ENCODE results near the gene BAD. TPM values are rescaled to one million over a fixed set of nuclear protein-coding genes. Genes with fewer than 3 reads are reported as not detected.

BAD gene
- total and polyA plus RNA-seq, 4 experiments from 2014 or later: 23.1 to 70.1 (median 37.2) TPM

DNA sequence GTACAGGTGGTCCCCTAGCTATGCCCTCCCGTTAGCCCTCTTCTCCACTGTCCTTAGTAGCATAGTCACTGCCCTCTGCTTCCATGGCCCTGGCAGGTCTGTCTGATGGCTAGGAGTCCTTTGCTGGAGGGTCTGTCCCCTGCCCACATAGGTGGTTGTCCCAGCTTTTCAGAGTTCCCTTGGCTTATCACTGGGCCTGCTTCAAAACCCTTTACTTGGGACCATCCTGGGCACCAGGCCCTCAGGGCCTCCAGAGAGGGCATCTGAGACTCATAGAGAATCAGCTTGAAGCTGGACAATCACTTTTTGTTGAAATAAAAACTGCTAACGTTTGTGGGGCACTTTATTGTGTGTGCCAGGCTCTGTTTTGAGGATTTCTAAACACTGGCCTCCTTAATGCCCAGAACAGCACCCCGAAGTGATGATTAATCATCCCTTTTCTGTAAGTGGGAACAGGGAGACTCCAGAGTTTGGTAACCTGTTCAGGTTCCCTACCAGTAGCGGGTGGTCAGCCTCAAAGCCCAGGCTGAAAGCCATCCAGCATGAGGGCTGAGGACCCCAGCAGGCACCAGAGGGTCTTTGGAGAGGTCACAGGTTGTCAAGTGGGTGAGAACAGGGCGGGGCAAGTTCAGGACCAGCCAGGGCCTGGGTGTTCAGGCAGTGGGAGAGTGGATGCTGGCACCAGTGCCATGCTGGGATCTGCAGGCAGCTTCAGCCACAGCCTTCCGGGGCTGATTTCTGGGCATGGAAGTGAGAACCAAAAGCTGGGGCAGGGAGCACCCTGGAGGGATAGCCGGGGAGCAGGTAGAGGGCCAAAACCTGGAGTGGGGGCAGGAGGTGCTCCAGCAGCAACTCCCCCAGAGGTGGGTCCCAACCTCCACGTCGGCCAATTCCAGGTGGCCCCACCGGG, 6.1 kb upstream of the BAD start:
- DNase-seq: peak in 1 of 5 donors; percentile 32
- Mint-ChIP-seq H3K4me1 (peaks cover 6 to 22% (median 13%) of the 10 kb centered on the region in 4 donors), H3K27me3 (peaks cover 22 to 28% of the 10 kb centered on the region in 2 donors), H3K27ac (peak overlapping the region in 2 of 7 donors; percentile 15 to 35), H3K4me3 (peak overlapping the region; percentile 43 to 80 (median 72)), H3K9me3 (no peaks in the 10 kb centered on the region), H3K36me3 (no peaks in the 10 kb centered on the region)
- no peak overlapping the region for H3K27ac ChIP-seq (ENCODE audit: low read depth, low read length)
- peaks cover 32% of the 10 kb centered on the region for H3K27me3 ChIP-seq (ENCODE audit: insufficient read depth, low read length)
- no peaks in the 10 kb centered on the region for H3K9me3 ChIP-seq (ENCODE audit: control insufficient read depth in 1 of 2, low read length in 2 of 2)
- intact Hi-C loops (cut with micrococcal nuclease): no loop called here
- peaks cover 19% of the 10 kb centered on the region for H3K4me1 ChIP-seq (ENCODE audit: insufficient read depth, low read length)
- POLR2A ChIA-PET (ENCODE audit: partially characterized antibody): interaction anchor here (1.4 to 8.6 kb wide), 2 partner anchors 13 to 84 kb away, joined by 3 to 81 read pairs; partner anchors contain the start of genes CATSPERZ, ESRRA and FERMT3
- CTCF ChIA-PET (ENCODE audit: partially characterized antibody): interaction anchor here (0.7 to 2.6 kb wide), 3 partner anchors 10 to 86 kb away, joined by 3 to 12 read pairs (median 10); partner anchors contain the start of gene CATSPERZ
- no peaks in the 10 kb centered on the region for H3K36me3 ChIP-seq (ENCODE audit: insufficient read depth, low read length)
- no peak overlapping the region for H3K4me3 ChIP-seq (ENCODE audit: low read length in 2 of 2)

DNA sequence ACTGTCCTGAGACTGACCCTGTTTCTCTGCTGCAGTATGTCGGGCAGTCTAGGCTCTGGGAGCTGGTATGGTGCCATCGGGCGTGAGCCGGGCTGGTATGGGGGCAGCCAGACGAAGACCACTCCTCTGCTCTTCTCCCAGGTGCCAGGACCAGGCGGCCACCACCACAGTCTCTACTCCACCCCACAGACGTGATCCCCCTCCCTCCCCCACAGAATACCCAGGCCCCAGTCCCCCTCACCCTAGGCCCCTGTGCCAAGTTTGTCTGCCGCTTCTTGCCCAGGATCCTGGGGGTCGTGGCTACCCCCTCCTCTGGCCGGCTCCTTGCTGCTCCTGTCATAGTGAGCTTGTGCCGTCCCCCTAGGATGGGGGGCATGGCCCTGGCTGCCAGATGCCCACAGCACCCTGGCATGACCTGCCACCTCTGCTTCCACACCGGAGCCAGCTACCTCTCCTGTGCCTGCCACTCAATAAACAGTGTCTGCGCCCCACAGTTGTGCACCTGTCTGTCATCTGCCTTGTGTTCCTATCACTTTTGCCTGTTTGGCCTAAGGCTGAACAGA, 4.6 kb upstream of the BAD start:
- no peaks in the 10 kb centered on the region for H3K9me3 ChIP-seq (ENCODE audit: control insufficient read depth in 1 of 2, low read length in 2 of 2)
- H3K4me3 ChIP-seq (ENCODE audit: low read length in 2 of 2): no peak overlapping the region
- peaks cover 20% of the 10 kb centered on the region for H3K27me3 ChIP-seq (ENCODE audit: insufficient read depth, low read length)
- CTCF ChIA-PET (ENCODE audit: partially characterized antibody): interaction anchor here (1.6 to 2.6 kb wide), 3 partner anchors 12 to 84 kb away, joined by 3 to 12 read pairs (median 10); partner anchors contain the start of gene CATSPERZ
- H3K27me3 Mint-ChIP-seq: peaks cover 16% of the 10 kb centered on the region in 2 donors
- peaks cover 0 to 4% of the 10 kb centered on the region in 2 donors for H3K36me3 Mint-ChIP-seq
- peak overlapping the region in 2 of 7 donors; percentile 21 to 36 for H3K27ac Mint-ChIP-seq
- intact Hi-C loops (cut with micrococcal nuclease): no loop called here
- POLR2A ChIA-PET (ENCODE audit: partially characterized antibody): interaction anchor here (0.9 to 8.6 kb wide), 3 partner anchors 14 to 42 kb away, joined by 3 to 81 read pairs (median 3); partner anchors contain the start of genes CATSPERZ, ESRRA and PPP1R14B
- no peaks in the 10 kb centered on the region for H3K9me3 Mint-ChIP-seq
- DNase-seq: no peak
- H3K4me1 Mint-ChIP-seq: peaks cover 6 to 36% (median 15%) of the 10 kb centered on the region in 4 donors
- no peaks in the 10 kb centered on the region for H3K36me3 ChIP-seq (ENCODE audit: insufficient read depth, low read length)
- peak overlapping the region in 2 of 8 donors; percentile 42 to 49 for H3K4me3 Mint-ChIP-seq
- no peak overlapping the region for H3K27ac ChIP-seq (ENCODE audit: low read depth, low read length)
- peaks cover 22% of the 10 kb centered on the region for H3K4me1 ChIP-seq (ENCODE audit: insufficient read depth, low read length)

- no peaks in the 10 kb centered on the region for H3K9me3 Mint-ChIP-seq
- H3K27me3 ChIP-seq (ENCODE audit: insufficient read depth, low read length): peaks cover 17% of the 10 kb centered on the region
- H3K9me3 ChIP-seq (ENCODE audit: control insufficient read depth in 1 of 2, low read length in 2 of 2): no peaks in the 10 kb centered on the region
- no peak overlapping the region for H3K27ac Mint-ChIP-seq
- no peak overlapping the region for H3K4me3 ChIP-seq (ENCODE audit: low read length in 2 of 2)
- DNase-seq: no peak
- H3K4me1 Mint-ChIP-seq: peaks cover 9 to 43% (median 19%) of the 10 kb centered on the region in 4 donors
- CTCF ChIA-PET (ENCODE audit: partially characterized antibody): interaction anchor here (1.6 to 2.6 kb wide), 2 partner anchors 20 to 83 kb away, joined by 3 to 10 read pairs; no protein-coding TSS in a partner anchor
- H3K4me1 ChIP-seq (ENCODE audit: insufficient read depth, low read length): peaks cover 29% of the 10 kb centered on the region
- POLR2A ChIA-PET (ENCODE audit: partially characterized antibody): interaction anchor here (0.9 to 8.6 kb wide), 2 partner anchors 15 to 19 kb away, joined by 3 to 81 read pairs; partner anchors contain the start of genes CATSPERZ and ESRRA
- peak overlapping the region in 2 of 8 donors; percentile 25 to 29 for H3K4me3 Mint-ChIP-seq
- no peak overlapping the region for H3K27ac ChIP-seq (ENCODE audit: low read depth, low read length)
- no peaks in the 10 kb centered on the region for H3K36me3 ChIP-seq (ENCODE audit: insufficient read depth, low read length)
- peaks cover 0 to 4% of the 10 kb centered on the region in 2 donors for H3K36me3 Mint-ChIP-seq
- intact Hi-C loops (cut with micrococcal nuclease): no loop called here
- peaks cover 11 to 14% of the 10 kb centered on the region in 2 donors for H3K27me3 Mint-ChIP-seq
These were observed 3.9 kb upstream of the BAD start for GRCh38 chr11:64288353-64288750.

- Mint-ChIP-seq H3K27me3 (peaks cover 6 to 9% of the 10 kb centered on the region in 2 donors), H3K36me3 (peaks cover 0 to 4% of the 10 kb centered on the region in 2 donors), H3K4me1 (peaks cover 11 to 49% (median 23%) of the 10 kb centered on the region in 4 donors), H3K9me3 (no peaks in the 10 kb centered on the region), H3K4me3 (peak overlapping the region in 2 of 8 donors; percentile 44 to 59), H3K27ac (peak overlapping the region in 1 of 7 donors; percentile 44)
- CTCF ChIA-PET (ENCODE audit: partially characterized antibody): interaction anchor here (1.7 to 7.3 kb wide), 3 partner anchors 14 to 82 kb away, joined by 7 to 47 read pairs (median 34); partner anchors contain the start of genes CATSPERZ and FERMT3
- DNase-seq: no peak
- Histone ChIP-seq H3K4me3 (ENCODE audit: low read length in 2 of 2) (no peak overlapping the region), H3K27ac (ENCODE audit: low read depth, low read length) (no peak overlapping the region), H3K27me3 (ENCODE audit: insufficient read depth, low read length) (peaks cover 12% of the 10 kb centered on the region), H3K36me3 (ENCODE audit: insufficient read depth, low read length) (no peaks in the 10 kb centered on the region), H3K4me1 (ENCODE audit: insufficient read depth, low read length) (peaks cover 35% of the 10 kb centered on the region), H3K9me3 (ENCODE audit: control insufficient read depth in 1 of 2, low read length in 2 of 2) (no peaks in the 10 kb centered on the region)
- intact Hi-C loops (cut with micrococcal nuclease): no loop called here
- POLR2A ChIA-PET (ENCODE audit: partially characterized antibody): interaction anchor here (6.2 to 8.6 kb wide), 2 partner anchors 16 to 18 kb away, joined by 81 to 233 read pairs; partner anchors contain the start of genes CATSPERZ and ESRRA
These were observed 3.3 kb upstream of the BAD start for GRCh38 chr11:64287676-64288352.

DNA sequence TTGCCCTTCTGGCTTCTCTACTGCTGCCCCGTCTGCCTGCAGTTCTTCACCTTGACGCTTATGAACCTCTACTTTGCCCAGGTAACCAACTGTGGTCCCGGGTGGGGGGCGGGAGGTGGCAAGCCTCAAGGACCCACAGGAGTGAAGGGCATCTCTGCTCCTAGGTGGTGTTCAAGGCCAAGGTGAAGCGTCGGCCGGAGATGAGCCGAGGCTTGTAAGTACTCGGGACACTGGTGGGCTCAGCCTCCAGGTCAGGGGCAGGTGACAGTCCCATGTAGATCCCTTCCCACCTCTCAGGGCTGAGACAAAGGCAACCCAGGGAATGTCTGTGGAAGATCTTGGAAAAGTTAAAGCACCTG, 2.3 kb upstream of the BAD start:
- CTCF ChIA-PET (ENCODE audit: partially characterized antibody): interaction anchor here (1.7 to 7.3 kb wide), 3 partner anchors 15 to 81 kb away, joined by 7 to 47 read pairs (median 34); partner anchors contain the start of genes CATSPERZ and FERMT3

More for the DNA sequence above, 2.3 kb upstream of the BAD start:
- Histone ChIP-seq H3K9me3 (ENCODE audit: control insufficient read depth in 1 of 2, low read length in 2 of 2) (no peaks in the 10 kb centered on the region), H3K36me3 (ENCODE audit: insufficient read depth, low read length) (no peaks in the 10 kb centered on the region), H3K27me3 (ENCODE audit: insufficient read depth, low read length) (peaks cover 8% of the 10 kb centered on the region), H3K4me1 (ENCODE audit: insufficient read depth, low read length) (peaks cover 26% of the 10 kb centered on the region), H3K4me3 (ENCODE audit: low read length in 2 of 2) (no peak overlapping the region), H3K27ac (ENCODE audit: low read depth, low read length) (no peak overlapping the region)
- Mint-ChIP-seq H3K27me3 (peaks cover 5 to 7% of the 10 kb centered on the region in 2 donors), H3K4me1 (peaks cover 14 to 50% (median 24%) of the 10 kb centered on the region in 4 donors), H3K27ac (peak overlapping the region; percentile 77 to 95 (median 90)), H3K36me3 (peaks cover 0 to 7% of the 10 kb centered on the region in 2 donors), H3K4me3 (peak overlapping the region; percentile 71 to 82 (median 80)), H3K9me3 (no peaks in the 10 kb centered on the region)
- intact Hi-C loops (cut with micrococcal nuclease): no loop called here
- POLR2A ChIA-PET (ENCODE audit: partially characterized antibody): interaction anchor here (6.2 to 8.6 kb wide), 2 partner anchors 17 kb away, joined by 81 to 233 read pairs; partner anchors contain the start of genes CATSPERZ and ESRRA
- no peak for DNase-seq

Data from CD4-positive, alpha-beta memory T cell (primary cell).